Keratinocyte (primary cell): ENCODE measurements around the gene TMCC1. TPM values are rescaled to one million over a fixed set of nuclear protein-coding genes. Genes with fewer than 3 reads are reported as not detected.

Source experiments
- DNase-seq: peaks from one replicate; pipeline ENCODE4 v3.0.0-alpha.2; 2011; ENCODE audit warnings: low read depth, missing footprints, low spot score
- FAIRE-seq: peaks from 2 replicates; lab custom pipeline; 2011; peaks lifted over from hg19 to GRCh38; lab: Jason Lieb, UNC
- H2AFZ ChIP-seq: 2 replicates; pipeline ENCODE4 v1.6.0; 2012; ENCODE audit warnings: low read length, control low read depth, inconsistent platforms; ENCODE audit not compliant: control insufficient read depth
- H3K27ac ChIP-seq: 2 replicates; pipeline ENCODE4 v1.5.1; 2011; ENCODE audit warnings: low read length; ENCODE audit not compliant: control insufficient read depth, insufficient read depth
- H3K27me3 ChIP-seq: 3 replicates; pipeline ENCODE4 v1.6.0; 2011; ENCODE audit warnings: low read length; ENCODE audit not compliant: control insufficient read depth, insufficient read depth; ENCODE audit errors: extremely low read depth
- H3K36me3 ChIP-seq, 2 experiments: 2 replicates in 1 of 2; 3 replicates in 1 of 2; pipeline ENCODE4 v1.5.1; 2011; ENCODE audit warnings: low read length in 2 of 2, mild to moderate bottlenecking in 1 of 2; ENCODE audit not compliant: control insufficient read depth in 2 of 2, insufficient read depth in 2 of 2; ENCODE audit errors: extremely low read depth in 1 of 2
- H3K4me1 ChIP-seq: 3 replicates; pipeline ENCODE4 v1.5.1; 2011; ENCODE audit warnings: low read length; ENCODE audit not compliant: control insufficient read depth, insufficient read depth; ENCODE audit errors: extremely low read depth
- H3K4me2 ChIP-seq: 3 replicates; pipeline ENCODE4 v1.6.0; 2011; ENCODE audit warnings: low read depth, low read length; ENCODE audit not compliant: control insufficient read depth, insufficient read depth; ENCODE audit errors: extremely low read depth
- H3K4me3 ChIP-seq, 3 experiments: fragments of 200-600 bp in 1 of 3; sonication (generic) in 1 of 3; 2 replicates in 2 of 3; 3 replicates in 1 of 3; pipeline ENCODE4 v1.5.1; 2011 to 2016; ENCODE audit warnings: low read length in 3 of 3, mild to moderate bottlenecking in 3 of 3, control low read depth in 2 of 3, inconsistent platforms in 1 of 3, low read depth in 1 of 3, mixed read lengths in 1 of 3, mixed run types in 1 of 3, moderate library complexity in 1 of 3; ENCODE audit not compliant: control insufficient read depth in 2 of 3, insufficient read depth in 2 of 3; ENCODE audit errors: extremely low read depth in 1 of 3
- H3K79me2 ChIP-seq: 2 replicates; pipeline ENCODE4 v1.6.0; 2012; ENCODE audit warnings: low read length; ENCODE audit not compliant: control insufficient read depth, insufficient read depth
- H3K9ac ChIP-seq: 3 replicates; pipeline ENCODE4 v1.6.0; 2011; ENCODE audit warnings: low read length; ENCODE audit not compliant: control insufficient read depth, insufficient read depth; ENCODE audit errors: extremely low read depth
- H3K9me1 ChIP-seq: 3 replicates; pipeline ENCODE4 v1.6.0; 2011; ENCODE audit warnings: low read length; ENCODE audit not compliant: control insufficient read depth, insufficient read depth; ENCODE audit errors: extremely low read depth
- H3K9me3 ChIP-seq: 2 replicates; pipeline ENCODE4 v1.5.1; 2012; ENCODE audit warnings: low read depth, low read length; ENCODE audit not compliant: control insufficient read depth
- H4K20me1 ChIP-seq: 3 replicates; pipeline ENCODE4 v1.6.0; 2011; ENCODE audit warnings: low read length; ENCODE audit not compliant: control insufficient read depth, insufficient read depth; ENCODE audit errors: extremely low read depth
- CTCF ChIP-seq, 3 experiments: IDR thresholded peaks in 1 of 3; conservative IDR thresholded peaks in 1 of 3; optimal IDR thresholded peaks in 1 of 3; 2 replicates in 2 of 3; 3 replicates in 1 of 3; pipeline versions ENCODE3 to v1.5.1; 2011; ENCODE audit warnings: low read length in 3 of 3, mild to moderate bottlenecking in 3 of 3, moderate library complexity in 2 of 3, control low read depth in 1 of 3, inconsistent platforms in 1 of 3; ENCODE audit not compliant: insufficient read depth in 2 of 3; ENCODE audit errors: extremely low read depth in 1 of 3
- EZH2 ChIP-seq: IDR thresholded peaks from one replicate; pipeline ENCODE4 v1.6.1; 2012; ENCODE audit warnings: inconsistent platforms, mild to moderate bottlenecking, low read length, moderate library complexity
- dilution Hi-C: fragments of 300-500 bp; cut with MboI; formaldehyde crosslinking; loops from one replicate; pipeline ENCODE4 v1.7.0; 2020; ENCODE audit warnings: low sequenced_read_pairs; ENCODE audit not compliant: extremely low pct_ligation_motif_present
- polyA plus RNA-seq, 5 experiments: library from polyadenylated mRNA; depleted of rRNA in 3 of 5; stranded (reverse) in 3 of 5; stranded (forward) in 1 of 5; unstranded in 1 of 5; fragments of >200 nt; gene quantifications; 1 replicate in 1 of 5; 2 replicates in 3 of 5; 3 replicates in 1 of 5; pipeline versions ENCODE4 v1.2.1 to v1.2.3, GENCODE V29; 2011 to 2012; ENCODE audit warnings: missing spikeins in 2 of 5, low read depth in 1 of 5, low replicate concordance in 1 of 5

The TMCC1 gene
- polyA plus RNA-seq, 1 donor (not counting 4 experiments of a cell fraction or from before 2014, with no cell fraction given) = 27.7 TPM

DNA sequence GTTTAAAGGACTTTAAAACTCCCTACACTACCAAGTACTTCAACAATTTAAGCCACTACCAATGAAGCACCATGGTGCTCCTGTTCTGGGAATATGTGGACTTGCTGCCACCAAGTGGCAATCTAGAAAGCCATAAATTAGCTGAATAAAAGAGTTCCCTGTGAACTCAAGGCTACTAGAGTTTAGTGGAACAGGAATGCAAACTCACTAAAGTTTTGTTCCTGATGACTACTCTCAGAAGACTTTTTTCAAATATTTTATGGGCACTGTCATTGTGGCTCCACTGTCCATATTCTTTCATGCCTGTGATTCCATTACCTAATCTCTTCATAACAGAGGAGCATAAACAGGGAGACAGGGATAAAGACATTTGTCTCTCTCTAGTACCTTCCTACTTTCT is 63.9 kb downstream of the TMCC1 start:
- peak; percentile 50 for DNase-seq
- peaks cover 17% of the 10 kb centered on the region for H3K4me1 ChIP-seq
- dilution Hi-C loops = no loop called here
- no peak overlapping the region for H2AFZ ChIP-seq
- peak overlapping the region; percentile 2 for H3K4me2 ChIP-seq
- H3K9me1 ChIP-seq = no peaks in the 10 kb centered on the region
- no peaks in the 10 kb centered on the region for H3K27me3 ChIP-seq
- no peak overlapping the region for H3K27ac ChIP-seq
- peak; percentile 50 to 64 (median 62) for TF ChIP-seq CTCF (optimal IDR thresholded peaks at IDR 0.05 in 1 of 3, IDR thresholded peaks at IDR 0.05 in 1 of 3, conservative IDR thresholded peaks at IDR 0.05 in 1 of 3; ENCODE audit: extremely low read depth in 1 of 3, insufficient read depth in 2 of 3, low read length in 3 of 3)
- no peak for TF ChIP-seq EZH2
- FAIRE-seq = peak; percentile 78
- peaks cover 2 to 3% of the 10 kb centered on the region in 2 experiments for H3K36me3 ChIP-seq
- H3K9me3 ChIP-seq = no peaks in the 10 kb centered on the region
- H4K20me1 ChIP-seq = no peaks in the 10 kb centered on the region
- H3K79me2 ChIP-seq = peaks cover 2% of the 10 kb centered on the region
- H3K4me3 ChIP-seq = no peak overlapping the region
- no peak overlapping the region for H3K9ac ChIP-seq

GRCh38 chr3:129827765-129828164 is 65.7 kb downstream of the TMCC1 start:
- FAIRE-seq (no peak), DNase-seq (no peak)
- H3K27me3 ChIP-seq = no peaks in the 10 kb centered on the region
- H3K79me2 ChIP-seq = peaks cover 2% of the 10 kb centered on the region
- TF ChIP-seq EZH2 (no peak), CTCF (optimal IDR thresholded peaks at IDR 0.05 in 1 of 3, IDR thresholded peaks at IDR 0.05 in 1 of 3, conservative IDR thresholded peaks at IDR 0.05 in 1 of 3; ENCODE audit: extremely low read depth in 1 of 3, insufficient read depth in 2 of 3, low read length in 3 of 3) (no peak)
- H3K9me1 ChIP-seq = no peaks in the 10 kb centered on the region
- no peak overlapping the region for H3K27ac ChIP-seq
- no peak overlapping the region for H2AFZ ChIP-seq
- no peak overlapping the region for H3K4me2 ChIP-seq
- no peak overlapping the region for H3K9ac ChIP-seq
- H4K20me1 ChIP-seq = no peaks in the 10 kb centered on the region
- dilution Hi-C loops = no loop called here
- no peak overlapping the region for H3K4me3 ChIP-seq
- H3K9me3 ChIP-seq = no peaks in the 10 kb centered on the region
- H3K4me1 ChIP-seq = peaks cover 12% of the 10 kb centered on the region
- H3K36me3 ChIP-seq = peaks cover 2 to 3% of the 10 kb centered on the region in 2 experiments
